CD4-positive, alpha-beta T cell treated with Interferon alpha-2 for 1 hour (primary cell): Measurements from ENCODE around the gene P2RX6.

Experiments used
- DNase-seq, 2 donors: peaks; one replicate each; pipeline ENCODE4 v3.0.0-alpha.2; 2020 to 2022

P2RX6 gene

DNA sequence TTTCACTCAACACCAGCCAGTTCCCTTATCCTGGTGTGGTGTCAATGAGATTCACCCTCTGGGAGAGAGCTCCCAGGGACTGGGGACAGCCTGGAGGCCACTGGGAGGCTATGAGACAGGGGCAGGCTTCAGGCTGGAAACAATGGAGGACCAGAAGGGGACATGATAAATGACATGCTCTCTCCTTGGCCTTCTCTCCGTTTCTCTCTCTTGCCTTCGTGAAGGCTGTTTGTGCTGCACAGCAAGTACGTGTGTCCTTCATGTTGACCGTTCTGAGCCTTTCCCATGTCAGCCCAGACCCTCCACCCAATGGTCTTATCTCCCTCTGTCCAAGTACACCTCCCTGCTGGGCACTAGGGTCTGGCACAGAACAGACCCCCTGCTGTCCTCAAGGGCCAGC is 34.4 kb upstream of the P2RX6 start:
- no peak for DNase-seq

- no peak for DNase-seq
Measured at GRCh38 chr22:20980938-20981722, 33.8 kb upstream of the P2RX6 start.

GRCh38 chr22:20981787-20982562 is 33.0 kb upstream of the P2RX6 start, which contains the start of gene LZTR1:
Gene LZTR1, plus strand, starts transcription at chr22:20982297. Its CDS starts 75 bp downstream, at chr22:20982372.
- peak; percentile 67 to 70 for DNase-seq

DNA sequence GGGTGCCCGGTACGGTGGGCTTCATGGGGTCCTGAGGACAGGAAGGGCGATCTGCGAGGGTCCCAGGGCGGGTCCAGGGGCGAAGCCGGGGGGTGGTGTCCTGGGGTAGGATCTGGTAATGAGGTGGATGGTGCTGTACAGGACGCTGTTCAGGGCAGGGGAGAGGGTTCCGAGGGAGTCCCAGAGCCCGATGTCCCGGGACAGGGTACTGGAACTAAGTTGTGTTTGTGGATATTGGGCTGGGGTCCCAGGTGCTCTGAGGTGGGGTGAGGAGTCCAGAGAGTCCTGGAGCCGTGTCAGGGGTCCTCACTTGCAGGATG is 32.4 kb upstream of the P2RX6 start:
- no peak for DNase-seq

DNA sequence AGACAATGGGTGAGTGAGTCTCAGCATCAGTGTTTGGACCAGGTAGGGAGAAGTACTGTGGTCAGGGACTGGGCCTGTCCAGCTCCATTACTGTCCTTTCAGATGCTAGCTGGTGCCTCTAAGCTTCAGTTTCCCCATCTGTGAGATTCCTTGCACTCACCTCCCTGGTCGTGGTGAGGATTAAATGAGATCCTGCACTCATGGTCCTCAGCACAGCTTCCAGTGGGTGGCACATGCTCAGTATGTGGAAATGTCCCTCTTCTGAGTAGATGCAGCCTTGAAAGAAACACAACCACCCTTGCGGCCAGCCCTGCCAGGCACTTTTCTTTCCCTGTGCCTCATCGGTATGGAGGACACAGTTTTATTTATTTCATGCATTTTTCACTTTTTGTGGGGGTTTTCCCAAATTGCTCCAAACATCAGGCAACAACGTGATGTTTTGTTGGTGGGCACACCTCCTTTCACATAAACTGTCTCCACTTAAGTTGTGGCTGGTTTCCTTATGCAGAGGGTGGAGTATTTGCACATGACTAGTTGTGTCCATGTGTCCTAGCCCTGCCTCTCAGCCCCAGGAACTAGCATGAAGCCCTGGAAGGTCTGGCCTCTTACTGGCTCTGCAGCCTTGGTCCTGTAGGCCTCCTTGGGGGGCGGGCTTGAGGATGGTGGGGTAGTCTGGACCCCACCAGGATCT is 31.7 kb upstream of the P2RX6 start:
- no peak for DNase-seq

- no peak for DNase-seq
Measured at GRCh38 chr22:20985720-20986119, 29.2 kb upstream of the P2RX6 start.

DNA sequence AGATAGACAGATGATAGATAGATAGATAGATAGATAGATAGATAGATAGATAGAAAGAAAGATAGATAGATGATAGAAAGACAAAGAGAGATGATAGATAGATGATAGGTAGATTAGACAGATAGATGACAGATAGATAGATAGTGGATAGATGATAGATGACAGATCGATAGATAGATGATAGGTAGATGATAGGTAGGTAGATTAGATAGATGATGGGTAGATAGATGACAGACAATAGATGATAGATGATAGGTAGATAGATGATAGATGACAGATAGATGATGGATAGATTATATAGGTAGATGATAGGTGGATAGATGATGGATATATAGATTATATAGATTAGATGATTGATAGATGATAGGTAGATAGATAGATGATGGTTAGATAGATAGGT is 28.6 kb upstream of the P2RX6 start:
- DNase-seq, result no peak

DNA sequence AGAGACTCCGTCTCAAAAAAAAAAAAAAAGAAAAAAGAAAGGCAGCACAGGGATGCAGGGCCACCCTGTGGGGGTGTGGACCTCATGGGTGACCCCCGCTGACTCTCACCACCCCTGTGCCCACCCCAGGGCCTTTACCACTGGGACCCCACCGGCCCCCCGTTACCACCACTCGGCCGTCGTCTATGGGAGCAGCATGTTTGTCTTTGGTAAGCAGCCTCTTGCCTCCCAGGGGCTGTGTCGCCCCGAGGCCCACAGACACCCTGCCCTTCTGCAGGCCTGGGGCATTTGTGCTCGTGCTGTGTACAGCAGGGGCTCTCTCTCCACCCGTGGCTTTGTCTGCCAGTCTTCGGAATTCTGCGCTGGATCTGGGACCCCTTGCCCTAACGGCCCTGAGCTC is 27.6 kb upstream of the P2RX6 start:
- DNase-seq, result no peak

DNA sequence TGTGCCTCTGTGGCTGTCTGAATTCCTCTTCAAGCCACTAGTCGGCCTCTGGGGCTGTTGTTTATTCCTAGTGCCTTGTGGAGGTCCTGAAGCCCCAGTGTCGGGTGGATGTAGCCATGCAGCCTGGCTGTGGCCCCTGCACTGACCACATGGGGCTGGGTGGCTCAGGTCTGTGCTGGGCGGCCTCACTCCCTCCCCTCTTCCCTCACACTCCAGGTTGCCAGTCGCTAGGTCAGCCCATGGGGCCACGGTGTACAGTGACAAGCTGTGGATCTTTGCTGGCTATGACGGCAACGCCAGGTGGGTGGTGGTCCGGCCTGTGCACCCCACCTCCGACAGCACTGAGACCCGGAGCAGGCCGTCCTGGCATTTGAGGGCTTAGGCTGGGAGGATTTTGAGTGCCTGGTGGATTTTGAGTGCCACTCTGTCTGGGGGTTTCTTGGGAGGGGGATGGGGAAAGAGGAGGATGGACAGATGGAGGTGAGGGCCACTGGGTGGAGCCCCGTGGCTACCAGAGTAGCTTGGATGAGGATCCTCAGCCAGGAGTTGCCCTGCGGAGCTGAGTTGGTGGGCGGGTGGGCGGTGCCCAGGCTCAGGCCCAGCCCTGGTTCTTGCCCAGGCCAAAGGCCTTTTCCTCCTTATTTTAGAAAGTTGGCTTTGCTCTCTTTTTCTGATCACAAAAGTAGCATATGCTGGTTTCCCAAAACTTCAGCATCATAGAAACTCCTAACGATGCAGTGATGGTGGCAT is 26.2 kb upstream of the P2RX6 start:
- DNase-seq, result no peak

GRCh38 chr22:20989323-20990138 is 25.4 kb upstream of the P2RX6 start:
- DNase-seq, result no peak

- DNase-seq, result no peak
Measured at GRCh38 chr22:20990184-20991180, 24.5 kb upstream of the P2RX6 start.

- DNase-seq, result no peak
Measured at GRCh38 chr22:20991252-20992055, 23.5 kb upstream of the P2RX6 start.

GRCh38 chr22:20992056-20992442 is 22.9 kb upstream of the P2RX6 start:
- DNase-seq, result no peak

DNA sequence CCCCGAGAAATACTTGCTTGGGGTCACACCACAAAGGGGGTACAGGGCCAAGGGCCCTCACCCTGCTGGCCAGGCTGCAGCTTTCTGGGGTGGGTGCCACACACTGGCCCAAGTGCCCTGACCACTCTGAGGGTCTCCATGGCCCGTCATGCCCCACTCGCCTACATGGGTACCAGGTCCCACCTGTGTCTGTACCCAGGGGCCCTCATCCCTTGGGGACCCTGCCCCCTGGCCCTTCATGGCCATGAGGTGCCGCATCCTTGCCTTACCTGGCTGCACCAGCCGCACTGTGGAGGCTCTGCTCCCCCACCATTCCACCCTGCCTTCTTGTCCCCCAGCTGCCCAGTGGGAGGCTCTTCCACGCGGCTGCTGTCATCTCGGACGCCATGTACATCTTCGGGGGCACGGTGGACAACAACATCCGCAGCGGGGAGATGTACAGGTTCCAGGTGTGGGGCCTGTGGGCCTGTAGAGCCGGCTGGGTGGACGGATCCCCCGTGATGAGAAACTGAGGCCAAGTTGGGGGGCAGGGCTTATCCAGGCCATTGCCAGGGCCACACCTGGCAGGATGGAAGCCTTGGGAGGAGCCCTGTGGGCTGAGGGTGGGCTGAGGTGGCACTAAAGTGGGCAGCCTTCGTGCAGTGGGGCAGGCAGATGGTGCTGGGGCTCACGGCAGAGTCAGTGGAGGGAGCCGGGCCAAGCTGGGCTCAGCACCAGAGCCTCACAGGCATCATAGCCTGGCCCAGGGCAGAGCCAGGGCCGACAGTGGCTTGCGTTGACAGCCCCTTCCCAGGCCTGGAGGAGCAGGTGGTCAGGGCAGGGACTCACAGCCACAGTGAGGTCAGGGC is 22.3 kb upstream of the P2RX6 start:
- no peak for DNase-seq

DNA sequence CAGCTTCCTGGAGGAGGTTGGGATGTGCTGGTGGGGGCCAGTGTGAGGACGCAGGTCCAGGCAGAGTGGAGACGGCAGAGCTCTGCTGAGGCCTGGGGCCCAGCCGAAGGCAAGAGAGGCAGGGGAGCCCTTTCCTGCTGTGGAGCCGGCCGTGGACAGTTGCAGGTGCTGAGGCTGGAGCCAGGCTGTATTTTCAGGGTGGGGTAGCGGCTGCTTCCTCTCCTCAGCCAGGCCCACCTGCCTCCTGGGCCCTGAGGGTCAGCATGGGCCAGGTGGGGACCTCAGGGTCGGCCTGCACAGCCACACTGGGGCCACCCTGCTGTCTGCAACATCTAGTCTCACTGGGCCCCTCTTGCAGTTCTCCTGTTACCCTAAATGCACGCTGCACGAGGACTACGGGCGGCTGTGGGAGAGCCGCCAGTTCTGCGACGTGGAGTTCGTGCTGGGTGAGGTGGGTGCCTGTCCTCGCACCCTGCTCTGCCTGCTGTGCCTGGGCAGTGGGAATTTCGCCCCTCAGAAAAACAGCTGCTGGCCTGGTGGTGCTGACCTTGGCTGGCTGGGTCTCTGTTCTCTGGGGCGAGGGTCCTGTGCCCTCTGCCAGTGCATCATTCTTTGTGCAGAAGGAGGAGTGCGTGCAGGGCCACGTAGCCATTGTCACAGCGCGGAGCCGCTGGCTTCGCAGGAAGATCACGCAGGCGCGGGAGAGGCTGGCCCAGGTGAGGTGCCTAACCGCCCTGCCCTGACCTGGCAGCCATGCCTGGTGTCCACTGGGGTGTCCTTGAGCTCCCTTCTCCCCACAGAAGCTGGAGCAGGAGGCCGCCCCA is 21.4 kb upstream of the P2RX6 start:
- DNase-seq, result no peak

GRCh38 chr22:20994128-20994901 is 20.6 kb upstream of the P2RX6 start:
- no peak for DNase-seq

GRCh38 chr22:20994902-20995241 is 20.1 kb upstream of the P2RX6 start:
- DNase-seq, result no peak
